ENCODE measurements around the gene IMMP2L.
"Not testable (repeated sequence)": the region's sequence is repeated elsewhere in the genome, so short reads cannot be mapped to it uniquely, and the experiment has no call there.

IMMP2L gene

DNA sequence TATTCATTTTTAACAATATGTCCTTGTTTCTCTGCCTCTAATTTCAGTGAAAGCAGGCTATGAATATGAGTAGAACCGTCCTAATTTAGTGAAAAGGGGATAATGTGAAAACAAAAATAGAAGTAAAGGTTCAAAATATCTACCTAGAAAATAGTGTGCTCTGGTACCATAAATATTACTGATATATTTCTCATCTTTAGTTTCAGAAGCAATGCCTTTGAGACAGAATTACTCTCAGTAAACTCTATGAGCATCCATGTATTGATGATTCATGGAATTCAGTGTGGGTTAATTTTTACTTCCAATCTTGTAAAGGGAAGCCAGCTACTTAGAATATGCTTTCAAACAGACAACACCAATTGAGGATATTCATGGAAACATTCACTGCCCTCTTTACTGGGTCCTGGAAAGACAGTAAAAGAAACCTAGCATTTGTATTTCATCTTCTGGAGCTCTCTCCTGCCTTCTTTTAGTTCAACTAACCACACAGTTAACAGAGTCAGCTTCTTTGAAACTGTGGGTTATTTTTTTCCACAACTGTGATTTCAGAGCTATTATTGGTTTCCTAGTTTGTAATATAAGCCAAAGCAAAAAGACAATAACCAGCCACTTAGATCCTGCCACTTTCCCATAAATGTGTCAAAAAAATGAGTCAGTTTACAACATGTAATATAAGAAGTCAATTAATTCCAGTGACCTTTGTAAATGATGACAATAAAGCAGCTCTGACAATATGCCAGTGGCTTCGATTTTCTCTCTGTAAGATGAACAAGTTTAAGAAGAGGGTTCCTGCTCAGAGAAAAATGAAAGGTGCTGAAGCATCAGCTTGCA, 469.7 kb downstream of the IMMP2L start:
- no peak for DNase-seq

DNA sequence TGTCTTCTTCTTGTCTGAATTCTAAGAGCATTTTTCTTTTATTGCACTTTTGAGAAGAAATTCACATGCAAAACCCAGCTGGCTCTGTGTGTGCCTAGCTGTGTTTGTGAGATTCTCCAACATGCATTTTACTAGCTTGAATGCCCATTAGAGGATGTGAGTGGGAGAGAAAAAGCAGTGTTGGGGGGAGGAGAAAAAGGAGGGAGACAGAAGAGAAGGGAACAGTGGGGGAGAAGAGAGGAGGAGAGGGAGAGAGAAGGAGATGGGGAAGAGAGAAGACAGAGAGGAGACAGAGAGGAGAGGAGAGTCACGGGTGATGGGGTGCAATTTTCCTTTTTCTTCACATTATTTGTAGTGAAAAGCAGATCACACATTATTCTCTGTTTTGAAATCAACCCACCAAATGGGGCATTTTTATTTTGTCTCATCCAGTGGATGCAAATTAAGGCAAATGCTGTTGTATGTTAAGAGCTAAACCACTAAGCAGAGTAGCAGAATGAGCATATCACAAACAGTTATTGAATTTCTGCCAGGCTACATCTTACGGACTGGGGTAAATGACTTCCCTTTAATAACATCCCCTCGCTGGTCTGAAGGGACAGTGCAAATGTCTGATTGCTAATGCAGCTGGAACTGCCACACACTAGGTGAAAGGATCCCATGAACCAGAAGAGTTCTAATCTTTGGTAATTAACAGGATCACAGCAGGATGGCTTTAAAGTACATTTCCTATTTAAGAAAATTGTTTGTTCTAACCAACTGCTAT, 470.5 kb downstream of the IMMP2L start:
- no peak for DNase-seq

DNA sequence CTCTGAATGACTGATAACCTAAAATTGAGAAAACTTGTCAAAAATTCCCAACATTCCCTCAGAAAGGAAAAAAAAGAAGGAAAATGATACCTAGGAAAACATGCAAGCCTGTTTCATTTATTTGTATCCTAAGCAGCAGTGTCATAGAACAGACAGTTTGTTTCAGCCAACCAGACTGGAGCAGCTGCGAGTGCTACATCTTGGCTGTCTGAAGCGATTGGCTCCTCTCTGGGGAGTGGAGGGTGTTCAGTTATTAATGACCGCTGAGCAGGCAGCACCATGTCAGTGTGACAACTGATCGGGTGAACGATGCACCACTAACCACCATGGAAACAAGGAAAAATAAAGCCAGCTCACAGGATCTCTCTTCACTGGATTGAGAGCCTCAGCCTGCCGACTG, 471.4 kb downstream of the IMMP2L start, which contains the start of gene LRRN3:
LRRN3 (plus strand) TSS at position 282 of the 400 bp plus-strand sequence. CDS start 31,646 bp downstream, outside the sequence.
- DNase-seq = peak; percentile 19

DNA sequence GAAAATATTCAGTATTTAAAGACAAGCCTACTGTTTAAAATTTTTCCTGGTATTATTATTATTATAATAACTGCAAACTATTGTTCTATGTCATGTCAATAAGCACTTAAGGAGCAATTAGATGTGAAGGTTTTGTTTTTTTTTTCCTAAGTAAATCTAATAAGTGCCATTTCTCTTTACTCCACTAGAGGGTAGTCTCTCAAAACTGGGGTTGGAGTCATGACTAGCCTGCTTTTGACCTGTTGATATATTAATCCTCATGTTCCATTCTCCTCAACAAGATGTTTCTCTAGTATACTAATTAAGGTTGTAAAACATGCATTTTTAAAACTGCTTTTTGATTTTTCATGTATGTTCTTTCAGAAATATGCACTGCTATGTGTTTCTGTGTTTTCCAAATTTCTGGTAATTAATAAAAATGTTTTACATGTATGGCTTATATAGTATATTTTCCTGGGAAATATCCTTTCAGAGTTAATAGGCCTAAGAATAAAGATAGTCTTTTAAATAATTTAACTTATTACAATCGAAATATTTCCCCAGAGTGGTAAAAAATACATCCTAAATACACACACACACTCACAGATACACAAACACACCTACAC, 472.4 kb downstream of the IMMP2L start:
- DNase-seq = no peak

DNA sequence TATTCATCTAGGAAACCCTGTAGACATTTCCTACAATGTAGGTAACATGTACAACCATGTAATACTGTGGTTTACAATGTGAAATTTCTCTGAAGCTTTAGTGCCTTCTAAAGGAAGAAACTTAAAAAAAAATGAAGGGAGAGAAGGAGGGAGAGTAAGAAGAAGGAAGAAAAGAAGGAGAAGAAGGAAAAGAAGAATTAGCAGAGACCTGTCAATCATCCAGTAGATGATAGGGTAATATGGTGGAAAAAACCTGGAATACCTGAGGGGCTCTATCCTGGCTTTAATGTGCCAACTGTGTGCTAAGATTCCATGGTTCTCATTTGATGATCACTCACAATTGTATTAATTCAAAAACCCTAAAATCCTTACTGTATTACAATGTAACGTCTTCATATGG, 474.0 kb downstream of the IMMP2L start:
- no peak for DNase-seq

DNA sequence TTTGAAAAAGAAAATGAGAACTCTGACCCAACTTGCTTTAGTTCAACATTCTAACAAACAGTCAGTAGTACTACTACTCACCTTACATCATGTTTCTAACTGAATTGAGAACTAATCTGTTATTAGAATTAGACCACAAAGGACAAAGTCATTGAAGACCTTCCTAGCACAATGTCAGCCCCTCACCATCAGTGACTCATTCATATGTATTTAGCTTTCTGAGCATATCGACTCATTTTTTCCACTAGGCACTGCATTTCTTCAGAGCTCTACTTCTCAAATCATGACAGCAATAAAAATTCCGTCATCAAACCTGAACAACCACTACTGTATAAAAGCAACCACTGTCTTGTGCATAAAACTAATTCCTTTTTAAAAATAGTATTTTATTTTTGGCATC, 475.8 kb downstream of the IMMP2L start:
- DNase-seq = peak; percentile 15

DNA sequence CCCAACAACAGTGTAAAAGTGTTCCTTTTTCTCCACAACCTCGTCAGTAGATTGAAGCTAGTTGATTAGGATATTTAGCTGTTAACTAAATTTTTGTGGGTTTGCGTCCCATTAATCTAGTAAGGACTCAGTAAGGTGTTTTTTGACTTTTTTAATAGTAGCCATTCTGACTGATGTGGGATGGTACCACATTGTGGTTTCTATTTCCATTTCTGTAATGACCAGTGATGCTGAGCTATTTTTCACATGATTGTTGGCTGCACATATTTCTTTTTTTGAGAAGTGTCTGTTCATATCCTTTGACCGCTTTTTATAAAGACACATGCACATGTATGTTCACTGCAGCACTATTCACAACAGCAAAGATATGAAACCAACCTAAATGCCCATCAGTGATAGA, 476.9 kb downstream of the IMMP2L start:
- no peak for DNase-seq

DNA sequence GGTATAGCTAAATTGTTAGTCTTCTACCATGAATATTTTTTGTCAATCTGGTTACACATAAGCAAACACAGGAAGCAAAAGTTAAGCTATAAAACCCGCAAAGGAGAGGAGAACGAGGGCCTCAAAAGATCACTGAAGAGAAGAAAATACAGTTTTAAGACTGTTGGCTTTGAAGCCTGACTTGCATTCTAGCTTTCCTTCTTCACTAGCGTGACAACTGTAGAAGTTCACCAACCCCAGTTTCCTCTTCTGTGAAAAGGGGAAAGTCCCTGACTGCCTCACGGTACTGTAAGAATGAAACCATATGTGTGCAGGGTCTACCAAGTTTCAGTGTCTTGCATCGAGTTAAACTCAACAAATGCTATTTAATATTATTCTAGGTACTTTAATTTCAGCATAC, 478.9 kb downstream of the IMMP2L start:
- DNase-seq = peak; percentile 52

DNA sequence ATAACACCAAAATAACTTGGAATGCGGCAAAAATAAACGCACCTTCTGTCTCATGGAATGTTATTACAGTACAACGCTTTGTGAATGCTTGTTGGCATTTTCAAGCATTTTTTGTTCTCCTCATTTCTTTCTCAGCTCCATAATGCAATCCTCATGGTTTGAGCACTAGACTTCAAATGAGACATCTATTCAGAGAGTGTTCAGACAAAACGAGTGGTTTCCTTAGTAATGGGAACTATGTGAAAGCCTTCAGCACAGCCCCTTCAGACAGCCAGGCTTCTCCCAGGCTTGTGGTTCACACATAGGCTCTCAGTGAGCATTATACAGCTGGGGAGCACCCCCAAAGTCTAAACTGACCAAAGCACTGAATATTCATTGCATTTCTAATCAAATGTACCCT, 479.9 kb downstream of the IMMP2L start:
- DNase-seq = peak; percentile 10

DNA sequence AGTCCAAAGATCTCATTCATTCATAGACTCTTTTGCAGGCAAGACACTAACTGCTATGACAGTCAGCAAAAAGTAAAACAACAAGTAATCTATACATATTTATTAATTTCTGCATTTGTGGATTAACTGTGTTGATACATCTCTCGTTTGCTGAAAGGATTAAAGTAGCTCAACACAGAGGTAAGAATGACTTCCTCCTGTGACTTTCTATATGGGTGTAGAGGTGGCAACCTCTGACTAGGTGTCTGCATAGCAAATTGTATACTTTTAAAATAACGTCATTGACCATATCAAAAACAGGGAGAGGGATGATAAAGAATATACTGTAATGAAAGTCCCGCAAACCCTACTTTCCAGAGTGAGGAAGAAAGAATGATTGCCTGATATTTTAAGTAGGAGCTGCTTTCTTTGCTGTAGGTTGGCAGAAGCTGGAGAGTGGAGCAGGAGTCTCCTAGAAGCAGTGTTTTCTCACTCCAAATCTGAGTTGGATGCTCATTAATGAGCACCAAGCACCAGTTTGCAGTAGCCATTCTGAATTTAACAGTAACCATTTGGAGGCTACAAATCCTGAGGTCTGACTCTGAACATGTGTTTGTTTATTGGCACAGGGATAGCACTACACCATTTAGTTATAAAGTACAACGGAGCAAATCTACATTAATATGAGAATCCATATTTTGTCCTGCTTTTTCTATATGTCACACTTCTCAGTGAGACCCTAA, 480.6 kb downstream of the IMMP2L start:
- DNase-seq = no peak

DNA sequence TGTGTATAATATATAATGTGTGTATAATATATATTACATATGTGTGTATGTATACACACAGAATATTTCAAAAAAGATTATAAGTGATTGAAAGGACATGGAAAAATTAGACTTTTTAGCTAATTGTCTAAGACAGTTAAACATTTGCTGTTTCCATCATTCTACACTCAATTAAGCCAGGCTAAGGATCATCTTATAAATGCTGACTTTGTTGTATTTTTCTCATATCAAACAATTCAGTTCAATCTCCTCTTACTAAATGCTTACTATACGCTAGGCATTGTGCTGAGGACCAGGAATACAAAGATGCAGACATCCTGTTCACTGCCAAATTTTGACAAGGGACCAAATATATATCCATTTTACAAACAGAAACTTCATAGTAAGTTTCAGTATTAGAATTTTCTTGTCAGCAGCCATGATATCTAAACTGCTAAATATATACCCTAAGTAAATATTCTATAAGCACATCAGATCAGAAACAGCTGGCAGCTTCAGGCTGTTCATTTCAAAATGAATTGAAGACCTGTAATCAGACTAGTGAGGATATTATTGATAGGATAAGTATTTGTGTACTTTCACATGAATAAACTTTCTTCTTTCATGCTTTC, 481.7 kb downstream of the IMMP2L start:
- no peak for DNase-seq

DNA sequence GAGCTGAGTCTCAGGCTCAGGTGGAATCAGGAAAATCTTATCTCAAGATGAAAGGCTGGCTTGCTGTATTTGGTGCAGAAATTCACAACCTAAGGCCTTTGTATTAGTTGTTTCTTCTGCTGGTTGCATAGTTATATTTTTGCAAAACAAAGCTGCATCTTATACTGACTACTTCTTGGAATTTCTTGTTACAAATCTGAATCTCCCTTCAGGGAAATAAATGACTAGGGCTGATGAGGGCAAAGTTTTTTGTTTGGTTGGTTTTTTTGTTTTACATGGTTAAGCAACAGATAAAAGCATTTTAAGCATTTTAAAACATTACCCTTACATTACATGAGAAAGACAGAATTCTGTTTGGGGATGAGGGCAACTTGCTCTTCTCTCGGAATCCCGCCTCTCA, 485.3 kb downstream of the IMMP2L start:
- DNase-seq = no peak

DNA sequence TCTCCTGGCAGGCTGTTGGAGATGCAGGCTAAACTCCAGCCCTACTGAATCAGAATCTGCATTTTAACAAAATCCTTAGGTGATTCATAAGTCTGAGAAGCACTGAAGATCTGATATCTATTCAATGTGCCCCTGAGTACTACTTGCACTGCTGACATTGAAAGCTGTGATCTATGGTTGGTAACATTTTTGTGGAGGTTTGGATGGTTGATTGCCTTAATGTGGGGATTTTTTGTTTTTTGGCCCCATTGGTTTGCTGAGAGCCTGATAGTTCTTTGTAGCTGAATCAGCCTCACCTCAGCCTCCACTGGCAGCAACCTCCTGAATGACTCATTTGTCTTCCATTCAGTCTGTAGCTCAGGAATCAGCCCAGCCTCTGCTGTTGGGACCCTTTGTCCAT, 486.1 kb downstream of the IMMP2L start:
- peak; percentile 19 for DNase-seq

DNA sequence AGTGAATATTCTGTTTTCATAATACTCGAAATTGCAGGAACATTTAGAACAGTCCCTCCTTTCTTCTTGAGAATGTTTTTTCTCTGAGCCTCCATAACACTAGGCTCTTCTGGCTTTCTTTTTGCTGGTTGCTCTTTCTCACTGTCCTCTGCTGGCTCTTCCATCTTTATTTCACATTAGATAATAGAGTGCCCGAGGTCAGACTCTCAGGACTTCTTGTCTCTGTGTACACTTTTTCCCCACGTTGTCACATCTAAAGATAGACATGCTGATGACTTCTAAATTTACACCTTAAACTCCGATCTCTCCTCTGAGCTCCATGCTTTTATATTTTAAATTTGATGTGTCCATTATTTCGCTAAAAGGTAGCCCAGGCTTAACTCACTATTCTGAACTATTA, 486.8 kb downstream of the IMMP2L start:
- no peak for DNase-seq

DNA sequence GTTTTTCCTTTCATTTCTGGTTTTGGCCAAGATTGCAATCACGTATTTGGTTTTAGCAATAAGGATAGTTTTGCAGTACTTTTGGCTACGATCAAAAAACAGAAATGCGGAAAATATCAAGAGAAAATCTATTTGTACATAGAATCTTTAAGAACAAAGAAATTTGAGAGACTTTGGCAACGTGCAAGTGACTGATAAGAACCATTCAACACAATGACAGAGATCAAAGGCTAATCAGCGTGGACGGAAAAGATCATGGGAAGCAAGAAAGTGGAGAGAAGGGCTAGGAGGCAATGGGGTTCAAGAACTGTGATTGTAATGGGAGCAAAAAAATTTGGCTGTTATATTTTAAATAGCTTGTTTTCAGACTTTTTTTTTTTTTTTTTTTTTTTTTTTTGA, 487.5 kb downstream of the IMMP2L start:
- DNase-seq = no peak

DNA sequence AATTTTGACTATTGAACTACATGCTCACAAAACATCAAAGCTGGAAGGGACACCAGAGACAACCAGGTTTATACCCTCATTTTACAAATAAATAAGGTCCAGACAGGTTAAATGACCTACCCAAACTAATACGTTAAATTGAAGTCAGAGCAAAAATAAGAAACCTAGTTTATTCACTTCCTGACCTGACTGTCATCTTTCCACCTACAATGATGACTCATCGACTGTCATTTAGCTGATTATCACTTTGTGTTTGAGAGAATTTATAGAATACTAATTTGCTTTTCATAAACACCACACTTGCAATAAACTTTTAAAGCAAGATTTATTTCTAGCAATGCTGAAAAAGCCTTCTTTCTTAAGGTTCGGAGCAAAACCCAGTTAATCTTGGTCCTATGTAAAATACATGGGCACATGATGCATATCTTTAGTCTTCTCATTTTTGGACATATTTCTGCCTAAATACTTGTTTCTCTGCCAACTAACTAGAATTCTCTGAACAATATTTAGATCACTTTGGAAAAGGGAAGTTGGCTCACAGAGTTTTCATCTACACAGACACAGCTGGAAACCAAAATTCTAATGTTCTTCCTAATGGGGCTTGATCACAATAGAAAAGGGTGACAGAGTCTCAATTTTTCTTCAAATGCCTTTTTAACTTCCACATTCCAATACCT, 488.1 kb downstream of the IMMP2L start:
- no peak for DNase-seq

DNA sequence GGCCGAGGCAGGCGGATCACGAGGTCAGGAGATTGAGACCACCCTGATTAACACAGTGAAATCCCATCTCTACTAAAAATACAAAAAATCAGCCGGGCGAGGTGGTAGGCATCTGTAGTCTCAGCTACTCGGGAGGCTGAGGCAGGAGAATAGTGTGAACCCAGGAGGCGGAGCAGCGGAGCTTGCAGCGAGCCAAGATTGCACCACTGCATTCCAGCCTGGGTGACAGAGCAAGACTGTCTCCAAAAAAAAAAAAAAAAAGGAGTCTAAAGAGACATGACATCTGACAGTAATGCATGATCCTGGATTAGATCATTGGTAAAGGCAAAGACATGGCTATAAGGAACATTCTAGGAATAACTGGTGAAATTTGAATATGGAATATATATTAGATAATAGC, 489.6 kb downstream of the IMMP2L start:
- DNase-seq = not testable (repeated sequence)

DNA sequence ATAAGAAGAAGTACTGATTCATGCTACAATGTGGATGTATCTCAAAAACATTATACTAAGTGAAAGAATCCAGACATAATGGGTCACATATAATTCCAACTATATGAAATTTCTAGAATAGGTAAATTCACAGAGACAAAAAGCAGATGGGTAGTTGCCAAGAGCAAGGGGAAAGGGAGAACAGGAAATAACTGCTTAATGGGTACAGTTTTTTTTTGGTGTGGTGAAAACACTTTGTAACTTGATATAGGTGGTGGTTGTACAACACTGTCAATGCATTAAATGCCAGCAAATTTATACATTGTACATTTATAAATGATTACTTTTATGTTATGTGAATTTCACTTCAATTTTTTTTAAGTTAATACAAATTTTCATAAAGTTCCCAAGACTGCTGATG, 490.7 kb downstream of the IMMP2L start:
- DNase-seq = no peak

DNA sequence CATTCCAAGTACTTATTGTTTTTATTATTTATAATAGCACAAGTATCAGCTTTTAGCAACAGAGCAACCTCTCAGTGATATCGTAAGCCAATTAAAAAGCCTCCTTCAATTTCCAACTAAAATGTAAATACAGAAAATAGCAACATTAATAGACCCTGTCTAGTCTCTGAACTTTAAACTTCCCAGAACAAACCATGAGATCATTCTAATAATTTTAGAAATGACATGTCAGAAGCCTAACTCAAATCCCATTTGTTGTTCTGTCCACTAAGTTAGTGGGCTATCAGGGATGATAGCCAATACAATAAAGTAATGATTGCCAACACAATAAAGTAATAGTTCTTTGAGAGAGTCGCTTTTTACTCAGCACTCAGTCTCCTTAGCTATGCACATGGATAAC, 493.7 kb downstream of the IMMP2L start:
- DNase-seq = no peak

DNA sequence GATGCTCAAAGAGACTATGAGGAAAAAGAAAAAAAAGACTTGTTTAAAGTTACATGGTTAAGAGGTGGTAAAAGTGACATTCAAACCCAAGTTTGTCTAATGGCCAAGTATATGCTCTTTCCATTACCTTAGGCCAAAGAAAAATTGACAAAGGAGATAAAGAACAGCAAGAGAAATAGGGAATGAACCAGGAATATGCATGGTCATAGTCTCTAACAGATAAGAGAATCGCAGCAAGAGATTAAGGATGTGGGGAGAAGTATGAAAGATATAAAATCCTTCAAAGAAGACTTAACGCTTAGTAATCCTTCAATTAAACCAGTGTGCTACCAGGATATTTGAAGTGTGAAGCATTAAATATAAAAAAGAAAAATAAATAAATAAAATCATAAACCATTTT, 494.6 kb downstream of the IMMP2L start:
- no peak for DNase-seq

DNA sequence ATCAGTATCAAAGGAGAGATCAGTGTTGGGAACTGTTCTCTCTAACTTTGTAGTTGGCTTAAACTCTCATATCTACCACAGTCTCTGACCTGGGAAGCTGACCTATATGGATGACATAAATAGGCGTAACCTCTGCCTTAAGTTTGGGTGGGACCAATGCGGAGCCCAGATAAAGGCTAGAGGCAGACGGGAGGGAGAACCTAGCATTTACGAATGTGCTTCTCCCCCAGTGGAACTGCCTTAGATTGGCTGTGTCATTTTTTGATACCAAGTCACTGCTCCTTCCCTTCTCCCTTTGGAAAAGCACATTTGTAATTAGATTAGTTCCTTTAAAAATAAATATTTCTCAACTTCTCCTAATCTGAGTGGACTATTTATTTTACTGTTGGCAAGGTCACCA, 495.0 kb downstream of the IMMP2L start:
- DNase-seq = no peak

DNA sequence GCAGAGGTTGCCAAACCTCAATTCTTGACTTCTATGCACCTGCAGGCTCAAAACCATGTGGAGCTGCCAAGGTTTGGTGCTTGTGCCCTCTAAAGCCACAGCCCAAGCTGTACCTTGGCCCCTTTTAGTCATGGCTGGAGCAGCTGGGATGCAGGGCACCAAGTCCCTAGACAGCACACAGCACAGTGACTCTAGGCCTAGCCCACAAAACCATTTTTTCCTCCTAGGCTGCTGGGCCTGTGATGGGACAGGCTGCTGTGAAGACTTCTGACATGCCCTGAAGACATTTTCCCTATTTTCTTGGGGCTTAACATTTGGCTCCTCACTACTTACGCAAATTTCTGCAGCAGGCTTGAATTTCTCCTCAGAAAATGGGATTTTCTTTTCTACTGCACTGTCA, 499.1 kb downstream of the IMMP2L start:
- DNase-seq = no peak
